GM19463 (cell line): Measurements from ENCODE around the gene ATG7.

Source experiments
- ATAC-seq: cut with Tn5 transposase; IDR thresholded peaks from one replicate; pipeline ENCODE4 v1.9.1; 2021; ENCODE audit warnings: mild to moderate bottlenecking, moderate library complexity; ENCODE audit not compliant: unreplicated experiment

The ATG7 gene

GRCh38 chr3:11290743-11291680, 18.8 kb downstream of the ATG7 start:
- no peak for ATAC-seq

GRCh38 chr3:11291808-11292207, 19.6 kb downstream of the ATG7 start:
- no peak for ATAC-seq

GRCh38 chr3:11297126-11297525, 24.9 kb downstream of the ATG7 start:
- no peak for ATAC-seq

DNA sequence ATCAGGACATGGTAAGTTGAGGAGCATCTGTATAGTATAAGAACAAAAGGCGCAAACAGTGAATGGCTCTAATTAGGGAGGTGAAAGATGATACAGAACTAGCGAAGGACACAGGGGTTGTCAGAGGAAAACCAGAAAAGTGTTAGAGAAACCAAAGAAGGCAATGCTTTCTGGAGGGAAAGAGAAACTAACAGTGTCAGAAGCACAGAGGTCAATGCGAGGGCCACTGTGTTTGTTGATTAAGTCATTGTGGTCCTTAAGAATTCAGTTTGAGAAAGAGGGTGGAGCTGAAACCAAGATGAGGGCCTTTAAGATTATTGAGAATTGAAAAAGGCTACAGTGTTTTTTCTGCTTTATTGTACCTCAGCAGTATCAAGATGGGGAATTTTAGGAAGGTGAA, 28.8 kb downstream of the ATG7 start:
- ATAC-seq = peak; percentile 98

DNA sequence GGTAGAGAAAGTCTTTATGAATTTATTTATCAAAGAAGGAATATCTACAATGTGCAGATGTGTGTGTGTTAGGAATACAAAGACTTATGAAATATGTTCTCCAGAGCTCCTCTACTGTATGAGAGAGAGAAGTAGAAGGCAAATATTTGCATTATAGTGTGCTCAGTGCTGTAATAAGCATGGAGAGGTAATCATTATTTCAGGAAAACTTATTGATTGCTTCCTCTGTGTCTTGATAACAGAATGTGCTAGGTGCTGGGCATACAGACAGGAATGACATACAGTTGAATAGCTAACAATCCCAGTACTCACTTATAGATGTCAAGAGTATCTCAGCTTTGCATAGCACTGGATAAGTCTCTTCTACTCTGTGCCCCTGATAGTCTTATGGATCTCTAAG, 30.2 kb downstream of the ATG7 start:
- ATAC-seq = no peak

GRCh38 chr3:11304175-11304574, 32.0 kb downstream of the ATG7 start:
- ATAC-seq = no peak

DNA sequence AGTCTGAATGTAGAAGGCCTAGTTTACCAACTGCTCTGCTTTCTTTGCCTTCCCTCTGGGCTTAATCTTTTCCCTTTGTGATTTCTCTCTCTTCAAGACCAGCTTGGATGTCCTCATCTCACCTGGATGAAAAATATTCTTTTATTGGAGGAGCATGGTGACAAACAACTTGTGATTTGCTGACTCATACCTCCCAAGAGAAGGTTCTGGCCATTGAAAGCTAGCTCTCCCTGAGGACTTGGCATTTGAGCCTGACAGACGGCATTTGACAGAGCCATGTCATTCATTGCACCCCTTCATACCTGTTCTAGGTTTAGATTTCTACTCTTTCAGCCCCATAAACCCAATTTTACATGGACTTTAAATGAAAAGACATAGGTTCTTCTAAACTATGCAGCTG, 33.3 kb downstream of the ATG7 start:
- no peak for ATAC-seq

- peak; percentile 70 for ATAC-seq
Measured at GRCh38 chr3:11306817-11307589, 34.8 kb downstream of the ATG7 start.

DNA sequence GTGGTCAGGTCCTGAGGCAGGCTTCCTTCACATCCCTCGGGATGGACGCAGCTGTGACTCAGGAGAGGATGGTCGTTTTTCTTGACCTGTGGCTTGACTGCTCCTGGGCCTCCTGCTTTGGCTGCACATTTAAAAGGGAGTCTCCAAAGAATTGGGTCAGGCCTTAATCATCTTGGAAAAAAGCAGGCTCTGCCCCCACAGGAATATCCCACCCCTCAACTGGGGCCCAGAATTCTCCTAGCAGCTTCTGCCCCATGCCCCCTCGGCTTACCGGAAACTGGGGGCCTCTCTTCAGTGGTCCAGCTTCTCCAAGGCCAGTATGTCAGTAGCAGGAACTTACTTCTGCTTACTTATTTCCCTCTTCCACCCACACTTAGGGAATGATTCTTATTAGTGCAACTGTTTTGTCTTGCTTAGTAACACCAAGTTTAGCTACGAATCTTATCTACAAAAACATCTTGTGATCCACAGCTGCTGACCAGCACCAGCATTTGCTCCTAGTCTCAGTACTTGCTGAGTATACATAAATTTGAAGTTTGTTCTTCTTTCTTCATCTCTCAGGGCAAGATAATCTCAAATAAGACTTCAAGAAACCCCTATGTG, 35.7 kb downstream of the ATG7 start:
- ATAC-seq = no peak

DNA sequence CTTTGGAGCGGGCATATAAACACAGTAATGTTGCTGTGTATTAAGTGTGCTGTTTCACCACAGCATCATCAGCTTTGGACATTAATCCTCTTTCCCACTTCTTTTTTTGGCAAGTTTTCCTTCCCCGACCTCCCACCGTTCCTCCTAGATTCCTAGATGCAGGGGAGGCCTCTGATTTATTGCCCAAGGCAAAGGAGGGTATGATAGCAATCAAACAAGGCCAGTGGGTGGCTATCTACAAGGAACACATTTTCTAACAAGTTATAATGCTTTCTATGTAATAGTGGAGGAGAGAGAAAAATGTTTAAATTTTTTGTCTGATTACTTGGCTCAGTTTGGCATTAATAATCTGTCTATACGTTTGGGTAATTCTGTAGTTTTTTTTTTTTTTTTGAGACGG, 38.1 kb downstream of the ATG7 start:
- no peak for ATAC-seq

- no peak for ATAC-seq
Measured at GRCh38 chr3:11312166-11312565, 40.0 kb downstream of the ATG7 start.

DNA sequence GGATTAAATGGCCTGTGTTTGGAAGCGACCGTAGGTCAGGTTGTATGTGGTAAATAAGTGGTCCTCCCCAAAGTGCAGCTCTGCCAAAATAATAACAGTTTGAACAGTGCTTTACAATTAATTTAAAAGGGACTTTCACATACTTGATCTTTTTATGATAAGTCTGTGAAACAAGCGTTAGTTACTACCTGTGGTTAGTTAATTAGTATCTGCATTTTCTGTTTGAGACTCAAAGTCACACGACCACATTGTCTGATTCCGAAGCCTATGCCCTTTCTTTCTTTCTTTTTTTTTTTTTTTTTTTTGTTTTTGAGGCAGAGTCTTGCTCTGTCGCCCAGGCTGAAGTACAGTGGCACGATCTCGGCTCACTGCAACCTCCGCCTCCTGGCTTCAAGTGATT, 45.1 kb downstream of the ATG7 start:
- no peak for ATAC-seq

DNA sequence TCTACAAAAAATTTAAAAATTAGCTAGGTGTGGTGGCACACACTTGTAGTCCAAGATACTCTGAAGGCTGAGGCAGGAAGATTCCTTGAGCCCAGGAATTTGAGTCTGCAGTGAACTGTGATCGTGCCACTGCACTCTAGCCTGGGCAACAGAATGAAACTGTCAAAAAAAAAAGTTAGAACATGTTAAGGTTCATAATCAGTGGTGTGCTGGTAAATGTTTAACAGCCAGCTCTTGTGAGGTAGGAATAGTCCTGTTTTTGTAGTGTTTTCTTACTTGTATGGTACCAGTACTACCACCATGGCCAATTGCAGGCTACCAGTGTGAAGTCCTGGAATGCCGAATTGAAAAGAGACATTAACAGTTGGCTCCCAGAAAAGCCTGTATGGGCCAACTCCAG, 50.7 kb downstream of the ATG7 start:
- ATAC-seq = no peak

DNA sequence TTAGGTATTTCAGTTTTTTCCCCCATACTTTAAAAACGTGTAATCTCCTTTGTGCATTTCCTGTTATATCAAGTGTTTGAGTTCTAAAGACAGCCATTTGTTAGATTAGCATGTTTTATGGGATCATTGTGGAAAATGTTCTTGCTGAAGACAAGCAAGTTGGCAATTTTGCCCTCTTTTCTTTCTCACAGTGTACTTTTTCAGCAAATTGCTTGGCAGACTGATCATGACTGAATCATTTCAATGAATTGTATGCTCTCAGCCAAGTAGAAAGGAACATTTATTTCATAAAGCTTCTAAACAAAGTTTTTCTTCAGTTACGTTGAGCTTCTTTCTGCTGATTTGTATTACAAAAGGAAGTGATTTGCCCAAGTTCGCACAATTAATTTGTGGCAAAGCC, 51.6 kb downstream of the ATG7 start:
- ATAC-seq = no peak

DNA sequence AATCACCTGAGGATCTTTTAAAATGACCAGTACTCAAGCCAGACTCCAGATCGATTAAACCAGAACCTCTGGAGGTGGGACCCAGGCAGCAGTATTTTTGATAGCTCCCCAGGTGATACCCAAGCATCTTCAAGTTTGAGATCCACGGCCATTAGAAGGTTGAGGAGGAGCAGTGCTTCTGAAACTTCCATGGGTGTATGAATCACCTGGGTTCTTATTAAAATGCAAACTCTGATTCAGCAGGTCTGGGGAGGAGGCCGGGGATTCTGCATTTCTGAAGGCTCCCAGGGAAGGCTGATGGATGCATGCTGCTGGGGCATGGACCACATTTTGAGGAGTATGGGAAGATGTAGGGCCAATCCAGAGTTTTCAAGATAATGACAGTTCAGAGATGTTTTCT, 55.4 kb downstream of the ATG7 start:
- ATAC-seq = no peak

- no peak for ATAC-seq
Measured at GRCh38 chr3:11328196-11328945, 56.2 kb downstream of the ATG7 start.

GRCh38 chr3:11329777-11330176, 57.6 kb downstream of the ATG7 start:
- no peak for ATAC-seq

DNA sequence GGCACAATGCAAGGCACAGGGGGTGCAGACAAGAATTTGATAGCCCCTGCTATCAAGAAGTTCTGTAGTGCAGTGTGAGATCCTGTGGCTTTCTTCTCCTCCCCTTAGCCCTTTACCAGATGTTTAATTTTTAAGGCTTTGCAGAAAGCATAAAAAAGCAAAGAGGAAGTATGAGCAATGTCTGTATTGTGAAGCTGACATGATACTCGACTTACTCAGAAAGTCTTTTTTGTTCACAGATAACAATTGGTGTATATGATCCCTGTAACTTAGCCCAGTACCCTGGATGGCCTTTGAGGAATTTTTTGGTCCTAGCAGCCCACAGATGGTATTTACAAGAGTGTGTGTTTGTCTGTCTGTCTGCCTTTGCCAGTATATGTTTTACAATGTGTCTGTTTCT, 58.9 kb downstream of the ATG7 start:
- ATAC-seq = no peak

GRCh38 chr3:11335056-11335608, 62.9 kb downstream of the ATG7 start:
- no peak for ATAC-seq

DNA sequence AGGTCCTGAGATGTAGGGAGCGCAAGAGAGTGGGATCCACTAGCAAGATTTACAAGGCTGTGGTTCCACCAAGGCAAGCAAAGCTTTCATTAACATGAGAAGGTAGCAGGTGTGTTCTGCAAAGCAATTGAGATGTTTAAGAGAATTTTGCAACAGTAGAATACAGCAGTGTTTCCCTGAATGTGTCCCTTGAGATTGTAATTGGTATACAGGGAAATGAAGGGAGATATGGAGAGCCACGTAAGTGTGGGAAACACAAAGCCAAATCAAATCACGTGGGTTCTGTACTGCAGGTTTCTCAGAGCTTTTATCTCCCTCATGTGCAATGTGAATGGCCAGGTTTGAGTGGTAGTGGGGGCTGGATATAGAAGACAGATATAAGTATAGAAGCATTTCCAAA, 67.3 kb downstream of the ATG7 start:
- ATAC-seq = no peak

GRCh38 chr3:11346416-11346815, 74.2 kb downstream of the ATG7 start:
- no peak for ATAC-seq
